Gastroesophageal sphincter (tissue), 4 donors: ENCODE results near the gene SULT1A1. TPM values are rescaled to one million over a fixed set of nuclear protein-coding genes. Genes with fewer than 3 reads are reported as not detected.
"Not testable (repeated sequence)": the region's sequence is repeated elsewhere in the genome, so short reads cannot be mapped to it uniquely, and the experiment has no call there.

Experiments
- ATAC-seq: fragments of 150-250 bp; one replicate; pipeline ENCODE4 v1.9.1; 2016; ENCODE audit warnings: mild to moderate bottlenecking, moderate library complexity
- H3K27ac ChIP-seq, 4 donors: fragments of 200-600 bp; sonication (generic) in 3 of 4; 1 replicate in 3 of 4; 2 replicates in 1 of 4; pipeline ENCODE4 v1.5.1; 2016 to 2019
- H3K27me3 ChIP-seq: fragments of 200-600 bp; sonication (generic); one replicate; pipeline ENCODE4 v1.5.1; 2019
- H3K36me3 ChIP-seq, 2 donors: fragments of 200-600 bp; sonication (generic); one replicate each; pipeline ENCODE4 v1.5.1; 2019; ENCODE audit warnings: control low read depth in 1 of 2
- H3K4me1 ChIP-seq, 3 donors: fragments of 200-600 bp; sonication (generic); 1 replicate in 2 of 3; 2 replicates in 1 of 3; pipeline ENCODE4 v1.5.1; 2016 to 2019; ENCODE audit warnings: control low read depth in 2 of 3
- H3K4me3 ChIP-seq, 2 donors: fragments of 200-600 bp; sonication (generic); one replicate each; pipeline ENCODE4 v1.5.1; 2019; ENCODE audit warnings: mild to moderate bottlenecking in 1 of 2, moderate library complexity in 1 of 2
- H3K9me3 ChIP-seq, 3 donors: fragments of 200-600 bp; sonication (generic); one replicate each; pipeline ENCODE4 v1.5.1; 2017 to 2019; ENCODE audit warnings: control low read depth in 2 of 3
- EP300 ChIP-seq: sonication (generic); formaldehyde crosslinking; IDR thresholded peaks from one replicate; pipeline ENCODE4 v1.6.1; 2017; ENCODE audit warnings: antibody characterized with exemption, mild to moderate bottlenecking
- POLR2A ChIP-seq, 2 donors: fragments of 450-650 bp; IDR thresholded peaks; one replicate each; pipeline ENCODE4 v1.6.1; 2017; ENCODE audit warnings: antibody characterized with exemption in 2 of 2, mild to moderate bottlenecking in 2 of 2, moderate library complexity in 1 of 2
- POLR2AphosphoS5 ChIP-seq: sonication (generic); formaldehyde crosslinking; IDR thresholded peaks from one replicate; pipeline ENCODE4 v1.6.1; 2017; ENCODE audit warnings: antibody characterized with exemption
- WGBS, 2 donors: methylation state at CpG; one replicate each; pipeline ENCODE4 v1.1.5; 2018; ENCODE audit warnings: low coverage in 1 of 2; 5-methylcytosine and 5-hydroxymethylcytosine counted together
- total RNA-seq, 4 donors: library from RNA; depleted of rRNA; stranded (reverse); fragments of >200 nt; gene quantifications; one replicate each; pipeline ENCODE4 v1.1.0, GENCODE V29; 2016
- TF ChIP-seq, protein P1 (sequence below), 4 experiments: fragments of 200-600 bp in 2 of 4; fragments of 450-650 bp in 2 of 4; sonication (generic) in 1 of 4; IDR thresholded peaks; one replicate each; pipeline ENCODE4 v1.5.1; 2017 to 2019; ENCODE audit warnings: antibody characterized with exemption in 4 of 4, mild to moderate bottlenecking in 2 of 4, moderate library complexity in 2 of 4

Gene SULT1A1
- total RNA-seq, 4 donors from 2014 or later, result 3.3 to 21.1 (median 9.4) TPM

DNA sequence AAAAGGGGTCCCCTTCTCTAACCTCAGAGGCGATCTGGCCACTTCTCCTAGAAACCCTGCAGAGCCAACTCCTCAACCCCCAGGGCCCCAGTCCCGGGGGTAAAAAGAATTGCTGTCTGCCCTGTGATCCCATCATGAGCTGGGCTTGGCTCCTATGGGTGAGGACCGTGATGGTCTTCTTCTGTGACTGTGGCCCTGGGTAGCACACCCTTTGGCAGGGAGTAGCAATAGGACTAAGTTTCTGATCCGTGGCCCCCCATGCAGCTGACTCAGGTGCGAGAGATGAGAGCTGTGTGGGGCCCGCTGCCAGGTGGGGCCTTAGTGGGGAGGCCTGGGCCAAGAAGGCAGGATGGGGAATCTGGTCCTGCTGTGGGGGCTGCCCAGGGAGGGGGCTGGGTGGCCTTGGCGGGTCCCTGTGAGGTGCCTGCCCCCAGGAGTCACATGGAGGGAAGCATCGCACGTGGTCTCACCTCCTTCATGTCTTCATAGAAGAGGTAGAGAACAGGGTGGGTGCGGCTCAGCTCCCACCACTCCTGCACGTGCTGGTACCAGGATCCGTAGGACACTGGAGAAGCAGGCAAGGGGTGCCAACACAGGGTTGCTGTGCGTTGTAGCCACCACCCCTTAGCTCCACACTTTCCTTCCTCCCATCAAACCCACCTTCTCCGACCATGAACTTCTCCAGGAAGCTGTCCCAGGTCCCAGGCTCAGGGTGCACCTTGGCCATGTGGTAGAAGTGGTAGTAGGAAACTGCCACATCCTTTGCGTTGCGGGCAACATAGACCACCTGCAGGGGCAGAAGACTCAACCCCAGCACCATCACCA is 3.3 kb downstream of the SULT1A1 start:
- ATAC-seq, result no peak
- Histone ChIP-seq H3K9me3 (no peaks in the 10 kb centered on the region), H3K36me3 (peaks cover 0 to 19% of the 10 kb centered on the region in 2 donors), H3K4me1 (peaks cover 0 to 23% (median 4%) of the 10 kb centered on the region in 3 donors), H3K4me3 (no peak overlapping the region), H3K27ac (no peak overlapping the region), H3K27me3 (peaks cover 12% of the 10 kb centered on the region)
- TF ChIP-seq POLR2A (IDR thresholded peaks at IDR 0.05) (no peak), EP300 (no peak)
- 83 to 87% methylated on average over 3 to 14 of the region's 16 CpGs for WGBS, 2 donors

DNA sequence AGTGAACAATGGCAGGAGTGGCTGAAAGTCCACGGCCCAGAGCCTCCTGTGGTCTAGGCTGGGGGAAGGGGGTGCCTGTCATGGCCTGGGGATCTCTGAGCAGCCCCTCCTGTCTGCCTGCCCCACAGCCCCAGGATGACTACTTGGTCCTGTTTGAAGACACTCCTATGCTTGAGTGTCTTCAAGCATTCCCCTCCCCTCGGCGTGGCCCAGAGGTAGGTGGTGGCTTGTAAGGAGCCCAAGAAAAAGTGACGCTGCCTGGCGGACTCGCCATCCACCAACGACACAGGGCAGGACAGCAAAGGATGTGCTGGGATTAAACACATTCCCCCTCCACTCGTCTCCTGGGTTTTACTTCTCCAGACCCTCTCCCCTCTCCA is 5.7 kb downstream of the SULT1A1 start:
- peaks cover 0 to 19% of the 10 kb centered on the region in 2 donors for H3K36me3 ChIP-seq
- peaks cover 14% of the 10 kb centered on the region for H3K27me3 ChIP-seq
- TF ChIP-seq POLR2A (IDR thresholded peaks at IDR 0.05), result no peak
- TF ChIP-seq EP300, result no peak
- TF ChIP-seq POLR2AphosphoS5, result no peak
- TF ChIP-seq, protein P1, sequence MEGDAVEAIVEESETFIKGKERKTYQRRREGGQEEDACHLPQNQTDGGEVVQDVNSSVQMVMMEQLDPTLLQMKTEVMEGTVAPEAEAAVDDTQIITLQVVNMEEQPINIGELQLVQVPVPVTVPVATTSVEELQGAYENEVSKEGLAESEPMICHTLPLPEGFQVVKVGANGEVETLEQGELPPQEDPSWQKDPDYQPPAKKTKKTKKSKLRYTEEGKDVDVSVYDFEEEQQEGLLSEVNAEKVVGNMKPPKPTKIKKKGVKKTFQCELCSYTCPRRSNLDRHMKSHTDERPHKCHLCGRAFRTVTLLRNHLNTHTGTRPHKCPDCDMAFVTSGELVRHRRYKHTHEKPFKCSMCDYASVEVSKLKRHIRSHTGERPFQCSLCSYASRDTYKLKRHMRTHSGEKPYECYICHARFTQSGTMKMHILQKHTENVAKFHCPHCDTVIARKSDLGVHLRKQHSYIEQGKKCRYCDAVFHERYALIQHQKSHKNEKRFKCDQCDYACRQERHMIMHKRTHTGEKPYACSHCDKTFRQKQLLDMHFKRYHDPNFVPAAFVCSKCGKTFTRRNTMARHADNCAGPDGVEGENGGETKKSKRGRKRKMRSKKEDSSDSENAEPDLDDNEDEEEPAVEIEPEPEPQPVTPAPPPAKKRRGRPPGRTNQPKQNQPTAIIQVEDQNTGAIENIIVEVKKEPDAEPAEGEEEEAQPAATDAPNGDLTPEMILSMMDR (IDR thresholded peaks at IDR 0.05), result no peak
- no peak for ATAC-seq
- H3K9me3 ChIP-seq, result no peaks in the 10 kb centered on the region
- WGBS, 2 donors, result 48 to 68% methylated on average over 3 to 7 of the region's 8 CpGs
- H3K27ac ChIP-seq, result no peak overlapping the region
- peaks cover 0 to 5% (median 0%) of the 10 kb centered on the region in 3 donors for H3K4me1 ChIP-seq
- H3K4me3 ChIP-seq, result no peak overlapping the region

DNA sequence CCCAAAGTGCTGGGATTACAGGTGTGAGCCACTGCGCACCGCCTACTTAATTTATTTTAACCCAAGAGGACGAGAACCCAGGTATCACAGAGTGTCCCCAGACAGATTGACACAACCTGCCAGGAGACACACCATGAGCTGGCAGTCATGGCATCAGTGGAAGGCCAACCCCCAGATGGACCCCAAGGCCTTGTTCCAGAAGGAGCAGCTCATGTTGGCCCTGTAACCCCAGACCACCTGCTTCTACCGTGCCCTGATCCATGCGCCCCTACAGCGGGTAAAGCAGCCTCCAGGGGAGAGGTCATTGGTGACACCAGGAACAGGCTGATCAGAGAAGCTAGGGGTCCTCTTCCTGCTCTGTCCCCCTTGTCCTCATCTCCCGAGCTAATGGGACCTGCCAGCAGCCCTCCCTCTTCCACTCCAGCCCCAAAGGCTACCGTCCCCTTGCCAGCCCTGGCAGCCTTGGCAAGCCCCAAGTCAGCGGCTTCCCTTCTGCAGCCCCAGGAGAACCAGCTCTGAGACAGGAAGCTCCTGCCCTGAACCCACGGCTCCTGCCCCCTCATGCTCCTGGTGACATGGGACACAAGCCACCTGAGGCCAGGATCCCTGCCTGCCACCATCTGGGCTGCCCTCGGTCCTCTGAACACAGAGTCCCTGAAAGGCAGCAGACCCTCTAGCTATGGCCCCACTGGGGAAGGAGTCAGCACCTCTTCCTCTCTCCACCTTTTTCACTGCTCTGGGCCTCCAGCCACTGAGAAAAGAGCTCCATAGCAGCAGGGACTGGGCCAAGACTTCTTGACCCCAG is 6.3 kb downstream of the SULT1A1 start:
- peaks cover 0 to 19% of the 10 kb centered on the region in 2 donors for H3K36me3 ChIP-seq
- ATAC-seq, result no peak

DNA sequence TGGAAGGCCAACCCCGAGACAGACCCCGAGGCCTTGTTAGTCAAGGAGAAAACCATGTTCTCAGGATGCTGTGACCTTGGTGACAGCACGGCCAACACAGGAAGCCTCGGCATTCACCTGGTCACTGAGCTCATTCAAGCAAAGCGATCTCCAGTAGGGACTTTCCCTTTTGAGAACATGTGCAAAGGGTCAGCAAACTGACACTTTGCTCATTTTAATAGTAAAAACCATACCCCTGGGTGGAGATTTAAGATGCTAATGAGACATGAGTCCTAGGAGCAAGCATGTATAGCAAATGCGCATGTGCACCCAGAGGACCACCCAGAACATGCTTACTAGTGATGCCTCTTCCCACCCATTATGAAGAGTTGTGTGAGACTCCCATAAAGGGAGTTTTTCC is 7.3 kb downstream of the SULT1A1 start:
- no peak for TF ChIP-seq POLR2AphosphoS5
- 42 to 69% methylated on average over 2 to 6 of the region's 6 CpGs for WGBS, 2 donors
- H3K27ac ChIP-seq, result no peak overlapping the region
- peaks cover 0 to 15% of the 10 kb centered on the region in 2 donors for H3K36me3 ChIP-seq
- no peak overlapping the region for H3K4me3 ChIP-seq
- peaks cover 0 to 2% (median 0%) of the 10 kb centered on the region in 3 donors for H3K4me1 ChIP-seq
- H3K9me3 ChIP-seq, result no peaks in the 10 kb centered on the region
- H3K27me3 ChIP-seq, result peaks cover 14% of the 10 kb centered on the region
- ATAC-seq, result no peak

More for the DNA sequence above, 6.3 kb downstream of the SULT1A1 start:
- Histone ChIP-seq H3K9me3 (no peaks in the 10 kb centered on the region), H3K4me3 (no peak overlapping the region), H3K27me3 (peaks cover 14% of the 10 kb centered on the region), H3K4me1 (no peaks in the 10 kb centered on the region), H3K27ac (no peak overlapping the region)
- no peak for TF ChIP-seq POLR2A (IDR thresholded peaks at IDR 0.05)
- no peak for TF ChIP-seq POLR2AphosphoS5
- TF ChIP-seq, protein P1 (IDR thresholded peaks at IDR 0.05), result no peak
- no peak for TF ChIP-seq EP300
- WGBS, 2 donors, result 39 to 77% methylated on average over 3 to 9 of the region's 11 CpGs

DNA sequence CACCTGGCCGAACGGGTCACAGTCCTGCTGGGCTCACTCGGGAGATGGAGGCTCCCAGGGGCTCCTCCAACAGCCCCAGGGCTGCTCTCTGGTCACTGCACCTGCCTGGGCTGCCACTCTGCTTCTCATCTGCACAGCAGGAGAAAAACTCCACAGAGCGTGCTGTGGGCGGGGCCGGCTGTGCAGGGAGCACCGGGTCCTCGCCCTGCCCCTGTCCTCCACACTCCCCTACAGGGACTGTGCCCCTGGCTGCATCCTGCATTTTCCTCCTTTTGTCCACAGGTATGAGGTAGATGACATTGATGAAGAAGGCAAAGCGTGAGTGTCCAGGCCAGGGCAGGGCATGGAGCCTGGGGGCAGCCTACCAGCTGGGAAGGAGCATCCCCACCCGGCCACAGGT is 7.8 kb downstream of the SULT1A1 start:
- not testable (repeated sequence) for H3K27ac ChIP-seq, ATAC-seq, H3K9me3 ChIP-seq, H3K4me1 ChIP-seq, H3K4me3 ChIP-seq
- no CpG with 5 or more reads among the region's 10 CpGs for WGBS, 2 donors
- H3K27me3 ChIP-seq, result peaks cover 18% of the 10 kb centered on the region
- H3K36me3 ChIP-seq, result peaks cover 0 to 15% of the 10 kb centered on the region in 2 donors

DNA sequence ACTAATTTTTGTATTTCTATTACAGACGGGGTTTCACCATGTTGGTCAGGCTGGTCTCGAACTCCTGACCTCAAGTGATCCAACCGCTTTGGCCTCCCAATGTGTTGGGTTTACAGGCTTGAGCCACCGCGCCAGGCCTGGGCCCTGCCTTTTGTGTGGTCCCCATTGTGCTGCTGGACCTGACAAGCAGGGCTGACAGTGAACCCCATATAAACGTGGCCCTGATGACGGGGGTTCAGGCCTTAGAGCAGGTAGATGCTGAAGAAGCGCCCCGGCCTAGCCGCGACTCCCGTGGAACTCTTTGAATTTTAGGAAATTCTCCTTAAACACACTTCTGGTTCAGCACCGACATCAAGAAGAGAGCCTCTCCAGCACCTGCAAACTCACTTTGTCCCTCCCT is 8.3 kb downstream of the SULT1A1 start:
- ATAC-seq, H3K9me3 ChIP-seq, H3K27ac ChIP-seq, H3K4me3 ChIP-seq: not testable (repeated sequence)
- H3K36me3 ChIP-seq, result peaks cover 0 to 11% of the 10 kb centered on the region in 2 donors
- peaks cover 0 to 12% (median 6%) of the 10 kb centered on the region in 3 donors for H3K4me1 ChIP-seq
- whole genome bisulfite sequencing, 2 donors, result 100% methylated on average over 1 of the region's 13 CpGs; no CpG with 5 or more reads in 1 of the 2 donors
- H3K27me3 ChIP-seq, result peaks cover 18% of the 10 kb centered on the region

DNA sequence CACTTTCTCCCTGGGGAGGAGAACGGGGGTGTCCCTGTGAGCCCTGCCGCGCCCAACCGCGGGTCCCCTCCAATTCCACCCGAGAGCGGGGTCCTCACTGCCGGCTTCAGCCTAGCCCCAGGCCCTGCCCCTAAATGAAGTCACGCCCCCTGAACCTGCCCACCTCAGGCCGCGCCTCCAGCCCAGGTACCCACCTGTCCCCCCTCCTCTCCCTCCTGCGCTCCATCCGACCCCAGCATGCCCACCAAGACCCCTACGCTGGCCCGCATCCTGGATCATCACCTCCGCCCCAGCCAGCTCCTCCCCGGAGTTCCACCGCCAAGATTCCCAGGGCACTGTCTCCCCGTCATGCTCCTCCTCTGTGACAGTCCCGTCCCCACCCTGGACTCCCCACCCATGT is 8.9 kb downstream of the SULT1A1 start:
- 24 to 26% methylated on average over 5 to 6 of the region's 20 CpGs for WGBS, 2 donors
- H3K4me3 ChIP-seq, result not testable (repeated sequence)

DNA sequence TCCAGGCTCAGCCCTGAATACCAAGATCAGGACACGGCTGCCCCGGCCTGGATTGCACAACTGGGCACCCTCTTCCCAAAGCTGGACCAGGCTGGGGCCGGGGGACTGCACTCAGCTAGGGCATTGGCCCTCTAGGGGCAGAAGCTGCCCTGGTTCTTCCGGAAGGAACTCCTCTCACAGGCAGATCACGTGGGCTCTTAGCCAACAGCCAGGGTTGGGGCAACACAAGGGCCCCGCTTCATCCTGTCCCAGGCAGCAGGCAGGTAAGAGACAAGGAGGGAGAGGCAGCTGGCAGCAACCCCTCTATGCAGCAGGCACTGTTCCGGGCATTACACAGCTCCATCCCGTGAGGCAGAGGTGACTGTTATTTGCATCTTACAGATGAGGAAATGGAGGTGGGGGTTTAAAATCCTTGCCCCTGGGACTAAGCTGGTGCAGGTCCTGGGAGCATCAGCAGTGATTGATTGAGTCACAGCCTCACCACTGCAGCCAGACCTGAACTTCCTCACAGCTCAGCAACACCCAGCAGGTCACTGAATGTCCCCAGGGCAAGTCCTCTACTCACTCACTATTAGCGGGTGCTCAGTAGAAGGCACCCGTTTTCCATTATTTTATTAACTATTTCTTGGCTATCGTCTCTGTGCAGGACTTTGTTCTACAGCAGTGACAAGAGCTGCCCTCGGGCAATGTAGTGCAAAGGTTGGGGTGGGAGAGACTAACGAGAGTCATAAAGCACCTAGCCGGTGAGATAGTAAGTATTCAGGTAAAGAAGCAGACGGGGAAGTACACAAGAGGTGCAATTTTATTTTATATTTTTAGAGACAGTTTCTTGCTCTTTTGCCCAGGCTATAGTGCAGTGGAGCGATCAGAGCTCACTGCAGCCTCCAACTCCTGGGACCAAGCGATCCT is 10.2 kb downstream of the SULT1A1 start:
- not testable (repeated sequence) for H3K4me3 ChIP-seq, H3K9me3 ChIP-seq, H3K27ac ChIP-seq, H3K36me3 ChIP-seq
- WGBS, 2 donors, result no CpG with 5 or more reads among the region's 17 CpGs
- Histone ChIP-seq H3K4me1 (peaks cover 0 to 14% (median 6%) of the 10 kb centered on the region in 3 donors), H3K27me3 (peaks cover 18% of the 10 kb centered on the region)
- ATAC-seq, result peak; percentile 33

More for the DNA sequence above, 8.9 kb downstream of the SULT1A1 start:
- not testable (repeated sequence) for ATAC-seq, H3K27ac ChIP-seq, H3K9me3 ChIP-seq, H3K36me3 ChIP-seq
- Histone ChIP-seq H3K4me1 (peaks cover 0 to 14% (median 6%) of the 10 kb centered on the region in 3 donors), H3K27me3 (peaks cover 18% of the 10 kb centered on the region)
